ENCODE measurements around the gene RARRES1.
A peak's percentile ranks its signal among the peaks of the same experiment; 100 is the strongest.

RARRES1 gene

DNA sequence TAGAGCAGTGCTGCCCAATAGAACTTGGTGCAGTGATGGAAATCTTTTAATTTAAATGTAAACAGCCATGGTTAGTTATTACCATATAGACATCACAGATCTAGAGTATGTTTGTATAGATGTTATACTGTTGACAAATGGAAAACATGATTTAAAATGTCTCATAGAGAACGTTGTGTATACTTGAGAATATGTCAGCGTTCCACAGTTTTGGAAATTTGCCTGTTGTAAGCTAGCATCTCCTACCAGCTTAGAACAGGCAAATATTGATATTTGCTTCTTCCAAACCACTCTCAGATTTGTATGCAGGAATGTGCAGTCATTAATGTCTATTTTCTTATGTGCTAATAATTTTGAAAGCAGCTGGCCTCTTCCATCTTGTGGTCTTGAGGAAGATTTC, 51.4 kb downstream of the RARRES1 start:
- DNase-seq: no peak

DNA sequence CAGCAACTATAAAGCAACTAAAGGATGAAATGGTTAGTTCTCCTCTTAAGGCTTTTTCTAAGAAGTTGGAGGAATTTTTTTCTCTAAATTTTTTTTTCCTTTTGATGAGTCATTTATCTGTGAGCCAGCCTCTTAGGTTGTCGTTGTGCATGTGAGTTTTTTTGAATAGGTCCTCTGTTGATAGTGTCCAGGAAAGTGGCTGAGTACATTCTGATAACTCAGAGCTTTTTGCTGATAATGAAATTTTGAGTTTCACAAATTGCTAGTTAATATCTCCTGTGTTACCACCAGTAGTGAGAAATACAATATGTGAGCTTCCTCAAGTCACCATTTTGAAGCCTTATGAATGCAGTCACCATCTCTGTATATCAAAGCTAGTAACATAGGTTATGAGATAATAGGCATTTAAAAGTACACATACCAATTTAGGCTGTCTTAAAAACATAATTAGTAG, 52.7 kb downstream of the RARRES1 start:
- DNase-seq: no peak

DNA sequence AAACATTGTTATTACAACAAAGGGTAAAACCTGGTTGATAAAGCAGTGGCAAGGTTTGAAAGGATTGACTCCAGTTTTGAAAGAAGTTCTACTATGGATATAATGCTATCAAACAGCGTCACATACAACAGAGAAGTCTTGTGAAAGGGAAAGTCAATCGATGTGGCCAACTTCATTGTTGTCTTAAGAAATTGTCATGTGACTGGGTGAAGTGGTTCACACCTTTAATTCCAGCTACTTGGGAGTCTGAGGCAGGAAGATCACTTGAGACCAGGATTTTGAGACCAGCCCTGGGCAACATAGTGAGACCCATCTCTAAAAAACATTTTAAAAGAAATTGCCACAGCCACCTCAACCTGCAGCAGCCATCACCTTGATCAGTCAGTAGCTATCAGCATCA, 53.6 kb downstream of the RARRES1 start:
- DNase-seq: no peak

DNA sequence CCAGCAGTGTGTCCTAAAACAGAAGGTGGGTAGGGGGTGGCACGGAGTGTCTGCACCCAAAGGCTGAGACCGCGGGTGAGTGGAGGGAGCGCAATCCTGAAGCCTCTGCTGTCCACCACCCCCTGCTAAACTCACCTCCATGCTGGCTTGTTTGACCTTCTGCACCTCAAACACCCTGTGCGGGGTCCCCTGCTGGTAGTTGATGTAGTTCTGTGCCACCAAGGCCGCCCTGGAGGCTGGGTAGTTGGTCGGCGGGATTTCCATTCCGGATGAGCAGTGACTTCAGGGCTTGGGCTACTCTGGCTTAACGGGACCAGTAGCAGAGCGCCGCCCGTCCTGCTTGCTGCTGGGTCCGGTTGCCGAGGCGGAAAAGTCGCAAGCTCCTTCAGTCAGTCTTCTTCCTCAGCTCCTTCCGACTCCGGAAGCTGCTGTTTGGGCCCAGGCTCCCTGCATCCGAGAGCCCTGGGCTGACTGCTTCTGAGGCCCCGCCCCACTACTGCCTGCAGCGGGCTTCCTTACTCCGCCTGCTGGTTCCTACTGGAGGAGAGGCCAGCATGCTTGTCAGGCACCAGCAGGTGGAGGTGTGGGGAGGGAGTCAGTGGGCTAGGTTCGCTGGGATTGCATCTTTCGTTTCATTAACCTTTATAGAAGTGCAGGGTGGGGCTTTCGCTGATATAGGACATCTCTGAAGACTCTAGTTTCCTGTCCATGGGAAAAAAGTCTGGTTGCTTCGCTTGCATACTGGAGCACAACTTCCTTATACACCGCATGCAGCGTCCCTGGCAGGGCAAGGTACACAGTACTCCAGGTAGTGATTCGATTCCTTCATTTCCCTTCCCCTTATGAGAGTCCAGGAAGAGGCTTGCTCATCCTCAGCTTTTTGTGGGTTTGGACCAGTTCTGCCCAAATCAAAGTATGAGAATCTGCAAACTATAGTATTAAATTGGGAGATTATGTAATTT, 59.8 kb downstream of the RARRES1 start, which contains the start of gene LXN:
LXN (minus strand) TSS at position 434 of the 962 bp plus-strand sequence; CDS start at position 264, 170 bp downstream.
- DNase-seq: no peak

DNA sequence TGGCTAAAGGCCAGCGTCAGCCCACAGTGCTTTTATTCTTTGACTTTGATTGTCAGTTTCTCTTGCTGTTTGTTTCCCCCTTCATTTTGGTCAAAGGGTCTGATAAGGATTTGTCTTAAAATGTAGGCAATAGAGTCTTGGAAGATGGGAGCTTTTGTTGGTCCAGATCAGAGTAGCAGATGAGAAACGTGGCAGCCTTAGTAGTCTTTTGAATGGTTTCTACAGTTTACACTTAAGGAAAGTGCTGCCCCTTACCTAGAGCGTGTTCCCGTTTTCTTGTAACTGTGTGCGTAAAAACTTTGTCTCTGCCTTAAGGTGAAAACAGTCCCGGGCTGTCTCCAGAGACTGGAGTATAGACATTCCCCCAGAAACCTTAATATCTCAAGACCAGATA, 60.4 kb downstream of the RARRES1 start:
- no peak for DNase-seq

DNA sequence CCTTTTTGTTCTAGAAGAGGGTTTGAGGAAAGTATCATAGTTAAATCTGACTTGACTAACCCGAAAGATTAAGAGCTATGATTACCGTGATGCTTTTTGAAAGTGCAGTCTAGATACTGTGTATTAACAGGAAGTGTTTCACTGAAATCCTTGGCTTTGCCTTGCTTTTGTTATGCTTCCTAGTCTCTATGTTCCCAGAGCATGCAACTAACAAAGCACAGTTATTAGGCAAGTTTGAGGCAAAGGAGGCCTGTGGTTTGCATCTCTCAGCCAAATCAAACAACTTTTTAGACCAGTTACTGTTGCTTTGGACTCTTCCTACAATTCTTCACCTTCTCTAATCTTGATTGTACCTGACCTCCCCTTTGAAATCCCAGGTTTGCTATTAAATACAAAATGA, 63.8 kb downstream of the RARRES1 start:
- no peak for DNase-seq

DNA sequence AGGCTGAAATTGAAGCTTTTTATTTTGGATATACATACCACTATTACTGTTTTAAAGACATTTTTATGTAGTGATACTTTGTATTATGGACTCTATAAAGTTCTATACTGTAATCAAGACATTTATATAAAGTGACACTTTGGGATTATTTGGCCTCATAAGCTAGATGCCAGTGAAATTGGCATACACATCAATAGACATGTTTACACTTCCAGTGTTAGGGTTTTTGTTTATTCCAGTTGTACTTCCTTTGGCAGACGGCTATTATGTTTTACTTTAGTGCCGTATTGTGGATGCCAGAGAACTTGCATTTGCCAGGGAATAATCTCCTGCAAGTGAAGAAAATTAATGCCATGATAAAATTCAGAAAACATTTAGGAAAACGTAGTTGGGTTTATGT, 65.8 kb downstream of the RARRES1 start:
- no peak for DNase-seq

DNA sequence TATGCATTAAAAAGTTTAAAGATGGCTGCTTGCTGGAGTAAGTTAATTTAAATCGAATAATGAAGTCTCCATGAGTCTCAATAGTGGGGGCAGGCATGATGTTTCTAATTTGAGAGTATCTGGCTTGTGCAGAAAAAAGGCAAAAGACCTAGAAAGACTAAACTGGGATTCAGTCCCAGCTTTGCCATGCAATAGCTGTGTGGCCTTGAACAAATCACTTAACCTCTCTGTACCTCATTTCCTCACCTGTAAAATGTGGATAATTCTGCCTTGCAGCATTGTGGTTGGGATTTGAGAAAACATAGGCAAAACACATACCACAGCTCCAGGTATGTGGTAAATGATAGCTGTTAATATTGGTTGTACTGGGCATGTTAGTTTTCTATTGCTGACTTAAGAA, 68.4 kb downstream of the RARRES1 start:
- DNase-seq: no peak

DNA sequence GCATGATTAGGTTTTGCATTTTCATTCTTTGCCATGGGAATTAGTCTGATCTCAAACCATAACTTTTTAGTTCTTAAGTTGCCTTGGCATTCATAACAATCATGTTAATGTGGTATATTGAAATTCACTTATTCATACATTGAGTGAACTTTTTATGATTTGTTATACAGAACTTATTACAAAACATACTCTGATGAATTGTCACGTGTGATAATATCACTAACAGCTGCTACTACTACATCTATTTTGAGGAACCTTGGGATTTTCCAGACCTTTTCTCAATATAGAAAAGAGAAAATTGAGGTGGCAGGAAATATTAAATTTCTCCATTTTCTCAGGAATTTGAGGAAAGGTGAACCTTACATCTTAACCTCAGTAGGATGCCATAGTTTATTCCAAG, 69.0 kb downstream of the RARRES1 start:
- no peak for DNase-seq

DNA sequence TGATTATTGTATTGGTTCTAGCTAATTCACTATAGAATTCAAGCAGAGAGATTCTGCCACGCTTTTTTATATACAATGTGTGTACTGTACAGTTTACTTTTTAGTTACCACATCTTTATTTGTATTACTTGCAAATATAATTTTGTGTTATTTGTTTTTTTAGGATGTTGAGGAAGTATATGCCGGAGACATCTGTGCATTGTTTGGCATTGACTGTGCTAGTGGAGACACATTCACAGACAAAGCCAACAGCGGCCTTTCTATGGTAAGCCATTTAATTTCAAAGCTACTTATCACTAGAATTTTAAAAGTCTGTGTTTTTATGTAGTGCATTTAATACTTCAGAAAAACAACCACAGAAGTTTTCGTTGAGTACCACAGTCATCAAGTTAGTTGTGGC, 71.5 kb downstream of the RARRES1 start:
- no peak for DNase-seq

DNA sequence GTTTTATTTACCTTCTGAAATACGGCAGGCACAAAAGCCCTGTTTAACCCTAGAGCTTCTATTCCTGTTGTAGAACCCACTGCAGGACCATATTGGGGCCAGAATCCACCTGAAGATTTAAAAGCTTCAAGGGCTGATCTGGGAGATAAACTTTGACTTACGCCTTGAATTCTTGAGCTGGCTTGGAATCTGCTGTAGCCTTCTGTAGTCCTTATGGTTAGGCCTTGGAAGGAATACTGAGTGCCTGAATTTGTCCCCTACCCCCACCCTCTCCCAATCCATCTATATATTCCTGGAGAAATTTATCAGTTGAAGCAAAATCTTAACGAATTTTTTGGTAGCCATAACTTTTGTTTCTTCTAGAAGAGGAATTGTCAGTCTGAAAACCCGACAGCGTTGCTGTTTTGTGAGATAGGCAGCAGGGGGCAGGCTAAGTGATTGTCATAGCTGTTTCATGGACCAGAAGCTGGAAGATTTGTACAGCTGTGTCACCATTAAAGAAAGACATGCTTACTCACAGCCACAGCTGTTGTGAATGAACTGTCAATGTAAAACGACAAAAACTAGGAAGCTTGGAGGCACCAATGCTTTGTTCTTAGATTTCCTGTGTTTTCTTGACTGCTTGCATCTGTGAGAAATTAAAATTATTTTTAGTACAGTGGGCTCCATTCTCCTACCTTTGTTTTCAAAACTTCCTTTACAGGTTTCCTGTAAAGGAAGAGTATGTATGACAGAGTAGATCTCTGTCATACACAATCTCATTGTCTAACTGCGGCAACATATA, 72.6 kb downstream of the RARRES1 start:
- peak; percentile 37 for DNase-seq

DNA sequence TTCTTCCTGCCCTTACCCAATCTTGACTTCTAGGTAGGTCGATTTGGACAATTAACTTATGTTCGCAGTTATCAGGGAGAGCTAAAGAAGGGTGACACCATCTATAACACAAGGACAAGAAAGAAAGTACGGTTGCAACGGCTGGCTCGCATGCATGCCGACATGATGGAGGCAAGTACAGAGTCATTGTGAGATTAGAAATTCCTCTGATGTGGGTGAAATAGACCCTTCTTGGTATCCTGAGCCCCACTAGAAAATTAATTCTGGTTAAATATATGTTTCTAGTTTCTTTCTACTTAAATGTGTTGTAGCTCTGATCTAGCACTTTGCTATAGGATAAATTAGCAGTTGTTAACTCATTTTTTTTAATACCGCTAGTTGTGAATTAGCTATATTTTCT, 73.4 kb downstream of the RARRES1 start:
- no peak for DNase-seq

DNA sequence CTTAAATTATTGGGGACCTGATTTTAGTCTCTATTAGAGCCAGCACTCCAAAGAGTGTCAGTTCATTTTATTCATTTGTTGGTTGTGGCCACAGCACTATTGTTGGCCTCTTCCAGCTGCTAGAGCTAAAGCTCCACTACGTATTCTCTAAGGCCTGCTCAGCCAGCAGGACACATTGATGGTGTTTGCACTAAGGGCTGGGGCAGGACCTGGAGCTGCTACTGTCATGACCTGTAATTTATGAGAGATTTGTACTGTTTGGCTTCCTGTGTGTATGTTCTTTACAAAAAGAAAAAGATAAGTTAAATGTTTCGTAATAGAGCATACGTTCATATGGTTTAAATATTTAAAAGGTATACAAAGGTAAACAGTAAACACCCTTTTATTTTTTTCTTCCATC, 79.8 kb downstream of the RARRES1 start:
- no peak for DNase-seq

DNA sequence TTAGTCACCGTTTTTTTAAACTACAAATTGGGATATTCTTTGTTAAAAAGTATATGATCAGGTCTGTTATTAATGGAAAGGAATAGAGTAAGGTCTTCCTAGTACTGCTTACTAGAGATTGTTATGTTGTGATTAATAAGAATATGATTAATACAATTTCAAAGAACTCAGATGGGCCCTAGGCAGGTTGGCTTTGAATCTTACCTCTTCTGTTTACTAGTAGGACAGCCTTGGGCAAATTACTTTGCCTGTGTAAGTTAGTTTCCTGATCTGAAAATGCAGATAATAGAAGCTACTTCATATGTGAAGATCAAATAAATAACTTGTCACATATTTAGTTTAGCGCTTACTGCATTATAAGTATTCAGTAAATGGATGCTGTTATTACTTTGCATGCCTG, 81.1 kb downstream of the RARRES1 start:
- no peak for DNase-seq

DNA sequence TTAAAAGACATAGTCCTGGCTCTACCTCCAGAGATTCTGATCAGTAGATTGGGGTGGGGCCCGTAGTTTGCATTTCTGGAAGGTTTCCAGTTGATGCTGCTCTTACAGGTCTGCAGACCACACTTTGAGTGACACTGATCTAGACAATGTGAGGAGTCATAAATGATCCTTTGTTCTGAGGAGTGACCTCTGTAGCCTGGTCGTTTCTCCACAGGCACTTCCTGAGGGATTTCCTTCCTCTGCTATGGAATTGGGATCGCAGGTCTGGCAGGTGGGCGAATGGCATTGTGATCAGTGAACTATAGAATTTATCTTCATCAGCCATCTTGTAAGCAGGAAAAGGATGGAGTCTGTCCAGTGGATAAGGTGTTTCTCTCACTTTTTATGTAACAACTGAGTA, 82.5 kb downstream of the RARRES1 start:
- DNase-seq: no peak

Data from DMS 273 treated with DMSO at 0.1 percent for 48 hours (cell line).